Astrocyte of the hippocampus (primary cell): ENCODE results near the gene SAP130.

Experiments
- DNase-seq: peaks from one replicate; pipeline ENCODE4 v3.0.0; 2011; ENCODE audit warnings: low read depth, low spot score

The SAP130 gene

GRCh38 chr2:128026448-128027277 is 1.2 kb downstream of the SAP130 start:
- peak; percentile 20 for DNase-seq

- no peak for DNase-seq
Measured at GRCh38 chr2:128024816-128025215, 3.0 kb downstream of the SAP130 start.

GRCh38 chr2:128017561-128017960 is 10.3 kb downstream of the SAP130 start:
- no peak for DNase-seq

GRCh38 chr2:128016620-128017019 is 11.2 kb downstream of the SAP130 start:
- DNase-seq: peak; percentile 69

GRCh38 chr2:128012698-128013097 is 15.2 kb downstream of the SAP130 start:
- DNase-seq: no peak

- DNase-seq: no peak
Measured at GRCh38 chr2:128008074-128008672, 19.7 kb downstream of the SAP130 start.

GRCh38 chr2:128004509-128004908 is 23.4 kb downstream of the SAP130 start:
- DNase-seq: no peak

GRCh38 chr2:128003463-128003862 is 24.4 kb downstream of the SAP130 start:
- DNase-seq: no peak

- peak; percentile 14 for DNase-seq
Measured at GRCh38 chr2:127996160-127996559, 31.7 kb downstream of the SAP130 start.

GRCh38 chr2:127995725-127996124 is 32.1 kb downstream of the SAP130 start:
- DNase-seq: no peak

GRCh38 chr2:127993659-127994058 is 34.2 kb downstream of the SAP130 start:
- DNase-seq: no peak

GRCh38 chr2:127991742-127992141 is 36.1 kb downstream of the SAP130 start:
- no peak for DNase-seq

- no peak for DNase-seq
Measured at GRCh38 chr2:127986548-127987079, 41.2 kb downstream of the SAP130 start.

GRCh38 chr2:127985735-127986134 is 42.1 kb downstream of the SAP130 start:
- no peak for DNase-seq

GRCh38 chr2:127985026-127985734 is 42.7 kb downstream of the SAP130 start:
- DNase-seq: no peak

- no peak for DNase-seq
Measured at GRCh38 chr2:127984551-127984950, 43.3 kb downstream of the SAP130 start.

GRCh38 chr2:127969446-127969845 is 58.4 kb downstream of the SAP130 start:
- no peak for DNase-seq

GRCh38 chr2:127968610-127969339 is 59.1 kb downstream of the SAP130 start:
- DNase-seq: no peak

GRCh38 chr2:127961729-127962128 is 66.1 kb downstream of the SAP130 start:
- DNase-seq: no peak

- no peak for DNase-seq
Measured at GRCh38 chr2:127957240-127957639, 70.6 kb downstream of the SAP130 start.

- no peak for DNase-seq
Measured at GRCh38 chr2:127954857-127955256, 73.0 kb downstream of the SAP130 start.

- no peak for DNase-seq
Measured at GRCh38 chr2:127953849-127954248, 74.0 kb downstream of the SAP130 start.
